ENCODE results near the gene DISC1.
"Not testable (repeated sequence)": the region's sequence is repeated elsewhere in the genome, so short reads cannot be mapped to it uniquely, and the experiment has no call there.

Gene DISC1

GRCh38 chr1:231964241-231964640, 337.7 kb downstream of the DISC1 start:
- DNase-seq (ENCODE audit: low read depth) = no peak
- TF ChIP-seq MYC (IDR thresholded peaks at IDR 0.05; ENCODE audit: low read depth, low read length) (no peak), CTCF (IDR thresholded peaks at IDR 0.05; ENCODE audit: low read depth, low read length) (no peak), POLR2A (IDR thresholded peaks at IDR 0.05; ENCODE audit: extremely low read depth, insufficient read length) (no peak), MAX (IDR thresholded peaks at IDR 0.05; ENCODE audit: low read depth, low read length) (no peak)
- H3K4me3 ChIP-seq (ENCODE audit: low read depth, low read length) = no peak overlapping the region

- no peak overlapping the region for H3K4me3 ChIP-seq (ENCODE audit: low read depth, low read length)
- DNase-seq (ENCODE audit: low read depth) = no peak
- no peak for TF ChIP-seq MYC (IDR thresholded peaks at IDR 0.05; ENCODE audit: low read depth, low read length)
- TF ChIP-seq POLR2A (IDR thresholded peaks at IDR 0.05; ENCODE audit: extremely low read depth, insufficient read length) = no peak
- TF ChIP-seq MAX (IDR thresholded peaks at IDR 0.05; ENCODE audit: low read depth, low read length) = no peak
- no peak for TF ChIP-seq CTCF (IDR thresholded peaks at IDR 0.05; ENCODE audit: low read depth, low read length)
These were observed 338.4 kb downstream of the DISC1 start for GRCh38 chr1:231964961-231965360.

GRCh38 chr1:231965615-231966014, 339.0 kb downstream of the DISC1 start:
- no peak for TF ChIP-seq CTCF (IDR thresholded peaks at IDR 0.05; ENCODE audit: low read depth, low read length)
- TF ChIP-seq POLR2A (IDR thresholded peaks at IDR 0.05; ENCODE audit: extremely low read depth, insufficient read length) = no peak
- TF ChIP-seq MYC (IDR thresholded peaks at IDR 0.05; ENCODE audit: low read depth, low read length) = no peak
- TF ChIP-seq MAX (IDR thresholded peaks at IDR 0.05; ENCODE audit: low read depth, low read length) = no peak

GRCh38 chr1:231966983-231967382, 340.4 kb downstream of the DISC1 start:
- DNase-seq (ENCODE audit: low read depth) = no peak
- TF ChIP-seq MYC (IDR thresholded peaks at IDR 0.05; ENCODE audit: low read depth, low read length) = no peak
- no peak for TF ChIP-seq MAX (IDR thresholded peaks at IDR 0.05; ENCODE audit: low read depth, low read length)
- no peak for TF ChIP-seq POLR2A (IDR thresholded peaks at IDR 0.05; ENCODE audit: extremely low read depth, insufficient read length)
- no peak for TF ChIP-seq CTCF (IDR thresholded peaks at IDR 0.05; ENCODE audit: low read depth, low read length)
- H3K4me3 ChIP-seq (ENCODE audit: low read depth, low read length) = no peak overlapping the region

More at GRCh38 chr1:231965615-231966014, 339.0 kb downstream of the DISC1 start:
- no peak for DNase-seq (ENCODE audit: low read depth)
- H3K4me3 ChIP-seq (ENCODE audit: low read depth, low read length) = no peak overlapping the region

- no peak for DNase-seq (ENCODE audit: low read depth)
- H3K4me3 ChIP-seq (ENCODE audit: low read depth, low read length) = no peak overlapping the region
- no peak for TF ChIP-seq POLR2A (IDR thresholded peaks at IDR 0.05; ENCODE audit: extremely low read depth, insufficient read length)
- TF ChIP-seq CTCF (IDR thresholded peaks at IDR 0.05; ENCODE audit: low read depth, low read length) = no peak
- TF ChIP-seq MAX (IDR thresholded peaks at IDR 0.05; ENCODE audit: low read depth, low read length) = no peak
- TF ChIP-seq MYC (IDR thresholded peaks at IDR 0.05; ENCODE audit: low read depth, low read length) = no peak
These were observed 342.5 kb downstream of the DISC1 start for GRCh38 chr1:231969076-231969475.

GRCh38 chr1:231969761-231970160, 343.2 kb downstream of the DISC1 start:
- DNase-seq (ENCODE audit: low read depth); H3K4me3 ChIP-seq (ENCODE audit: low read depth, low read length): not testable (repeated sequence)

Measured in NB4 (cell line).